Spleen (tissue), 7 donors: ENCODE results near the gene SORCS2.

ENCODE experiments used
- POLR2A ChIP-seq, 3 donors: fragments of 450-650 bp; IDR thresholded peaks; one replicate each; pipeline ENCODE4 v1.5.1; 2017; ENCODE audit warnings: antibody characterized with exemption in 3 of 3, mild to moderate bottlenecking in 1 of 3
- TF ChIP-seq, protein P1 (sequence below), 11 experiments: fragments of 200-600 bp in 7 of 11; fragments of 450-650 bp in 4 of 11; sonication (generic) in 4 of 11; IDR thresholded peaks in 8 of 11; conservative IDR thresholded peaks in 3 of 11; 1 replicate in 7 of 11; 2 replicates in 4 of 11; pipeline versions ENCODE4 v1.4.0 to v1.8.0; 2016 to 2021; ENCODE audit warnings: antibody characterized with exemption in 11 of 11, inconsistent platforms in 4 of 11, mild to moderate bottlenecking in 1 of 11
- donor health status: DM: no; HTN: no; CAD: no; lungs with moderate emphysema.
- donor health status: DM: no; HTN: no; CAD: no.
- donor health status: DM: no; HTN: no; CAD: no.

DNA sequence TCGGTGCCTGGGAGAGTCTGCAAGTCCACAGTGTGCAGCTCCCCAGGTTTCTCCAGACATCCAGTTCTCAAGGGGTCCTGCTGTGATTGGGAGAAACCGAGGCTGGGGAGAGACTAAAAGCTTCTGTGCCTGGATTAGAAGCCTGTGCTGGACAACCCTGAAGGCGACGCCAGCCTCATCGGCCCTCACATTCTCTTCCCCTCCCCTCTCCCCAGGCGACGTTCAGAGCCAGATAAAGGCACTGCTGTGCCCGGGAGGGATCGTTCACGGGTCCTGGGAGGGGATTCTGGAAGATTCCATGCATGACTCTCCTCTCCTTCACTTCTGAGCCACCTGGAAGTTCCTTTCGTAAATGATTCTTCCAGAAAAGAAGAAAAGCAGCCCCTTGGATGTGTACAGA is 114.6 kb downstream of the SORCS2 start:
- TF ChIP-seq, protein P1, sequence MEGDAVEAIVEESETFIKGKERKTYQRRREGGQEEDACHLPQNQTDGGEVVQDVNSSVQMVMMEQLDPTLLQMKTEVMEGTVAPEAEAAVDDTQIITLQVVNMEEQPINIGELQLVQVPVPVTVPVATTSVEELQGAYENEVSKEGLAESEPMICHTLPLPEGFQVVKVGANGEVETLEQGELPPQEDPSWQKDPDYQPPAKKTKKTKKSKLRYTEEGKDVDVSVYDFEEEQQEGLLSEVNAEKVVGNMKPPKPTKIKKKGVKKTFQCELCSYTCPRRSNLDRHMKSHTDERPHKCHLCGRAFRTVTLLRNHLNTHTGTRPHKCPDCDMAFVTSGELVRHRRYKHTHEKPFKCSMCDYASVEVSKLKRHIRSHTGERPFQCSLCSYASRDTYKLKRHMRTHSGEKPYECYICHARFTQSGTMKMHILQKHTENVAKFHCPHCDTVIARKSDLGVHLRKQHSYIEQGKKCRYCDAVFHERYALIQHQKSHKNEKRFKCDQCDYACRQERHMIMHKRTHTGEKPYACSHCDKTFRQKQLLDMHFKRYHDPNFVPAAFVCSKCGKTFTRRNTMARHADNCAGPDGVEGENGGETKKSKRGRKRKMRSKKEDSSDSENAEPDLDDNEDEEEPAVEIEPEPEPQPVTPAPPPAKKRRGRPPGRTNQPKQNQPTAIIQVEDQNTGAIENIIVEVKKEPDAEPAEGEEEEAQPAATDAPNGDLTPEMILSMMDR (IDR thresholded peaks at IDR 0.05 in 8 of 11, conservative IDR thresholded peaks at IDR 0.05 in 3 of 11), result no peak
- no peak for TF ChIP-seq POLR2A (IDR thresholded peaks at IDR 0.05)
